ENCODE data around the gene DOCK2. TPM values are rescaled to one million over a fixed set of nuclear protein-coding genes. Genes with fewer than 3 reads are reported as not detected.

Gene DOCK2
- total and polyA plus RNA-seq, 2 experiments from 2014 or later = 6.5 to 10.4 TPM

GRCh38 chr5:170056561-170057267, 419.6 kb downstream of the DOCK2 start:
- Histone ChIP-seq H3K4me1 (ENCODE audit: insufficient read depth) (no peaks in the 10 kb centered on the region), H4K20me1 (ENCODE audit: insufficient read depth) (no peaks in the 10 kb centered on the region), H3K9ac (no peak overlapping the region), H3K9me3 (ENCODE audit: low read depth) (no peaks in the 10 kb centered on the region), H3K36me3 (ENCODE audit: low read depth) (no peaks in the 10 kb centered on the region), H2AFZ (no peak overlapping the region), H3K27ac (no peak overlapping the region), H3K9me2 (ENCODE audit: insufficient read depth) (no peaks in the 10 kb centered on the region), H3K79me2 (ENCODE audit: insufficient read depth) (no peaks in the 10 kb centered on the region), H3F3A (ENCODE audit: insufficient read depth) (no peaks in the 10 kb centered on the region), H3K27me3 (replicated peaks; ENCODE audit: insufficient read depth) (no peaks in the 10 kb centered on the region), H3K4me3 (no peak overlapping the region), H3K4me2 (ENCODE audit: unreplicated experiment) (no peak overlapping the region)
- 79 to 80% methylated on average over 11 of the region's 11 CpGs for WGBS, 2 experiments (ENCODE audit: low coverage in 1 of 2, low lambda C conversion rate in 2 of 2, missing lambda C conversion rate in 2 of 2)
- TF ChIP-seq EZH2 (IDR thresholded peaks at IDR 0.05; ENCODE audit: insufficient read depth, poor library complexity, severe bottlenecking) = no peak
- TF ChIP-seq EZH2phosphoT487 (IDR thresholded peaks at IDR 0.05; ENCODE audit: insufficient read depth, low read depth) = no peak
- peak; percentile 17 for DNase-seq
- in situ Hi-C loops (cut with MboI) = no loop called here

- in situ Hi-C loops (cut with MboI) = no loop called here
- Histone ChIP-seq H3K4me3 (no peak overlapping the region), H3K9me2 (ENCODE audit: insufficient read depth) (no peaks in the 10 kb centered on the region), H3K36me3 (ENCODE audit: low read depth) (no peaks in the 10 kb centered on the region), H2AFZ (no peak overlapping the region), H3K9ac (no peak overlapping the region), H3K27ac (no peak overlapping the region), H3F3A (ENCODE audit: insufficient read depth) (no peaks in the 10 kb centered on the region), H4K20me1 (ENCODE audit: insufficient read depth) (no peaks in the 10 kb centered on the region), H3K27me3 (replicated peaks; ENCODE audit: insufficient read depth) (no peaks in the 10 kb centered on the region), H3K4me1 (ENCODE audit: insufficient read depth) (no peaks in the 10 kb centered on the region), H3K9me3 (ENCODE audit: low read depth) (no peaks in the 10 kb centered on the region), H3K79me2 (ENCODE audit: insufficient read depth) (no peaks in the 10 kb centered on the region), H3K4me2 (ENCODE audit: unreplicated experiment) (no peak overlapping the region)
- WGBS, 2 experiments (ENCODE audit: low coverage in 1 of 2, low lambda C conversion rate in 2 of 2, missing lambda C conversion rate in 2 of 2) = 82 to 83% methylated on average over 11 of the region's 11 CpGs
- no peak for TF ChIP-seq EZH2phosphoT487 (IDR thresholded peaks at IDR 0.05; ENCODE audit: insufficient read depth, low read depth)
- no peak for TF ChIP-seq EZH2 (IDR thresholded peaks at IDR 0.05; ENCODE audit: insufficient read depth, poor library complexity, severe bottlenecking)
- DNase-seq = peak; percentile 7
Observed at GRCh38 chr5:170057311-170057710, 420.2 kb downstream of the DOCK2 start.

GRCh38 chr5:170059221-170059620, 422.1 kb downstream of the DOCK2 start:
- H3K9ac ChIP-seq = no peak overlapping the region
- no peaks in the 10 kb centered on the region for H3F3A ChIP-seq (ENCODE audit: insufficient read depth)
- no peaks in the 10 kb centered on the region for H3K9me2 ChIP-seq (ENCODE audit: insufficient read depth)
- H3K79me2 ChIP-seq (ENCODE audit: insufficient read depth) = no peaks in the 10 kb centered on the region
- no peak for DNase-seq
- H3K36me3 ChIP-seq (ENCODE audit: low read depth) = no peaks in the 10 kb centered on the region
- TF ChIP-seq EZH2phosphoT487 (IDR thresholded peaks at IDR 0.05; ENCODE audit: insufficient read depth, low read depth) = no peak
- TF ChIP-seq EZH2 (IDR thresholded peaks at IDR 0.05; ENCODE audit: insufficient read depth, poor library complexity, severe bottlenecking) = no peak
- H3K27ac ChIP-seq = no peak overlapping the region
- in situ Hi-C loops (cut with MboI) = no loop called here
- WGBS, 2 experiments (ENCODE audit: low coverage in 1 of 2, low lambda C conversion rate in 2 of 2, missing lambda C conversion rate in 2 of 2) = 80 to 92% methylated on average over 1 of the region's 1 CpG
- H4K20me1 ChIP-seq (ENCODE audit: insufficient read depth) = no peaks in the 10 kb centered on the region
- no peaks in the 10 kb centered on the region for H3K27me3 ChIP-seq (replicated peaks; ENCODE audit: insufficient read depth)
- no peaks in the 10 kb centered on the region for H3K4me1 ChIP-seq (ENCODE audit: insufficient read depth)
- H3K4me3 ChIP-seq = no peak overlapping the region
- no peak overlapping the region for H3K4me2 ChIP-seq (ENCODE audit: unreplicated experiment)
- no peak overlapping the region for H2AFZ ChIP-seq
- no peaks in the 10 kb centered on the region for H3K9me3 ChIP-seq (ENCODE audit: low read depth)

GRCh38 chr5:170067152-170067551, 430.1 kb downstream of the DOCK2 start:
- H3K9ac ChIP-seq = no peak overlapping the region
- in situ Hi-C loops (cut with MboI) = loop anchor here (10.0 kb wide), 1 partner anchor 362 kb away; no protein-coding TSS in a partner anchor
- no peak for DNase-seq
- no peaks in the 10 kb centered on the region for H3F3A ChIP-seq (ENCODE audit: insufficient read depth)
- H3K79me2 ChIP-seq (ENCODE audit: insufficient read depth) = no peaks in the 10 kb centered on the region
- no peaks in the 10 kb centered on the region for H4K20me1 ChIP-seq (ENCODE audit: insufficient read depth)
- H3K36me3 ChIP-seq (ENCODE audit: low read depth) = no peaks in the 10 kb centered on the region
- no peaks in the 10 kb centered on the region for H3K27me3 ChIP-seq (replicated peaks; ENCODE audit: insufficient read depth)
- no peak overlapping the region for H3K4me3 ChIP-seq
- no peak overlapping the region for H3K4me2 ChIP-seq (ENCODE audit: unreplicated experiment)
- no peak for TF ChIP-seq EZH2 (IDR thresholded peaks at IDR 0.05; ENCODE audit: insufficient read depth, poor library complexity, severe bottlenecking)
- no peak for TF ChIP-seq EZH2phosphoT487 (IDR thresholded peaks at IDR 0.05; ENCODE audit: insufficient read depth, low read depth)
- H3K4me1 ChIP-seq (ENCODE audit: insufficient read depth) = no peaks in the 10 kb centered on the region
- no peak overlapping the region for H3K27ac ChIP-seq
- H2AFZ ChIP-seq = no peak overlapping the region
- H3K9me3 ChIP-seq (ENCODE audit: low read depth) = no peaks in the 10 kb centered on the region
- H3K9me2 ChIP-seq (ENCODE audit: insufficient read depth) = no peaks in the 10 kb centered on the region
